ENCODE data around the gene AQR. TPM values are rescaled to one million over a fixed set of nuclear protein-coding genes. Genes with fewer than 3 reads are reported as not detected.

Gene AQR
- total and polyA plus RNA-seq, 2 of the 13 experiments (the other 11 are each of a cell fraction or from before 2014, with no cell fraction given) = 18.7 to 31.3 TPM

DNA sequence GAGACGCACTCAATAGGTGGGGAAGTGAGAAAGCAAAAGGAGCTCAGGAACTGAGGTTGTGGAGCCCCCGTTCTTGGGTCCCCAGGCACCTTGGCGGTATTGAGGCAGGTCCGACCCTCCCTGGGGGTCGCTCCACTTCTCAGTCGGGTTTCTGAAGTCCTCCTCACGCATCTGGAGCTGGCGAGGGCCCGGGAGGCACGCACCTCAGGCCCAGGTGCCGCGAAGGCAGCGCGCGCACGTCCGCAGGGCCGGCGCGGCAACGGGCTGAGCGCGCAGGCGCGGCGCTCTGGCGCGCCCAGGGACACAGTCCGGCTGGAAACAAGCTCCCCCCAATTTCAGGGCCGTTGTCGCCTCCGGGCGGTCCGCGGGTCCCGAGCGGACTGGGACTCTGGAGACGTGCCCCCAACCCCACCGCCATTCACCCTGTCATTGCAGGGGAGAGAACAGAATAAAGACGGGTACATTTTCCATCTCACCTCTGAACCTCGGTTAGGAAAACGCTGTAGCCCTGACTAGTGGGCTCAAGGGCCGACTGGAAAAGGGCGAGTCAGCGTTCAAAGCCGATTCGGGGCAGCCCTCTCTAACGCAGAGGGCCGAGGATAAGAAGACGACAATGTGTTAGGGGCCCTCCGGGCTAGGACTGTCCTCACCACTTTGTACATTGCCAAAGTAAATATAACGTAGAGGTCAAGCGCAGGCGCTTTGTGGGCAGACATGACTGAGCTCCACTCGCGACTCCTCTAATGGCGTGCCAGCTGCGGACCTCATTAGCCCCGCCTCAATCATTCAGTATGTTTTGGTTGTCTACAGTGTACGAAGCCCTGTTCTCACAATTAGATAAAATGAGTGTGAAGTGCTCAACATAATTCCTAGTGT lies 18.7 kb upstream of the AQR start, which contains the start of gene ZNF770 (continued):
- TF ChIP-seq NRL (CRISPR knock-in tag; IDR thresholded peaks at IDR 0.05; ENCODE audit: borderline replicate concordance) (peak; percentile 62), MTA3 (CRISPR knock-in tag; IDR thresholded peaks at IDR 0.05) (no peak), NR2F1 (CRISPR knock-in tag; IDR thresholded peaks at IDR 0.05) (no peak; a peak in 1 of 4 replicates), ZNF3 (CRISPR knock-in tag; IDR thresholded peaks at IDR 0.05) (no peak), RXRB (CRISPR knock-in tag; IDR thresholded peaks at IDR 0.05; ENCODE audit: borderline replicate concordance) (0 out of 2 replicates have a peak, but pooled peaks have one; percentile 37), GFI1 (CRISPR knock-in tag; IDR thresholded peaks at IDR 0.05; ENCODE audit: borderline replicate concordance) (peak; percentile 65; the same call in 1 of the 2 replicates), ZNF749 (CRISPR knock-in tag; IDR thresholded peaks at IDR 0.05; ENCODE audit: borderline replicate concordance) (peak; percentile 81; the same call in 1 of the 2 replicates), ZKSCAN1 (IDR thresholded peaks at IDR 0.05; ENCODE audit: low read length) (peak; percentile 37; the same call in 1 of the 2 replicates), ZNF652 (CRISPR knock-in tag; IDR thresholded peaks at IDR 0.05; ENCODE audit: borderline replicate concordance, low read depth) (no peak), ZZZ3 (CRISPR knock-in tag; IDR thresholded peaks at IDR 0.05; ENCODE audit: borderline replicate concordance) (0 out of 2 replicates have a peak, but pooled peaks have one; percentile 77), MXD4 (CRISPR knock-in tag; IDR thresholded peaks at IDR 0.05) (peak; percentile 63; the same call in 1 of the 2 replicates), EZH2 (conservative IDR thresholded peaks at IDR 0.05; ENCODE audit: low read depth, low read length) (no peak), SMARCE1 (IDR thresholded peaks at IDR 0.05; ENCODE audit: borderline replicate concordance) (no peak), CBX1 (IDR thresholded peaks at IDR 0.05; ENCODE audit: low read depth) (peak; percentile 87), MED1 (CRISPR knock-in tag; IDR thresholded peaks at IDR 0.05) (peak; percentile 88), JDP2 (CRISPR knock-in tag; IDR thresholded peaks at IDR 0.05; ENCODE audit: borderline replicate concordance) (no peak), ARNT (IDR thresholded peaks at IDR 0.05) (no peak), HDAC2 (CRISPR knock-in tag; IDR thresholded peaks at IDR 0.05) (peak; percentile 55), ZNF501 (CRISPR knock-in tag; IDR thresholded peaks at IDR 0.05) (peak; percentile 95), ZNF33A (CRISPR knock-in tag; IDR thresholded peaks at IDR 0.05; ENCODE audit: borderline replicate concordance) (no peak), ZNF33B (CRISPR knock-in tag; IDR thresholded peaks at IDR 0.05) (peak; percentile 40; the same call in 1 of the 2 replicates), SAFB2 (CRISPR knock-in tag; IDR thresholded peaks at IDR 0.05; ENCODE audit: borderline replicate concordance, low read depth) (0 out of 2 replicates have a peak, but pooled peaks have one; percentile 65), ZNF747 (CRISPR knock-in tag; IDR thresholded peaks at IDR 0.05; ENCODE audit: borderline replicate concordance) (peak; percentile 59; the same call in 1 of the 2 replicates), BORCS8-MEF2B (CRISPR knock-in tag; IDR thresholded peaks at IDR 0.05) (peak; percentile 71; the same call in 1 of the 2 replicates), NONO (IDR thresholded peaks at IDR 0.05) (no peak), NONO (CRISPR knock-in tag; conservative IDR thresholded peaks at IDR 0.05) (peak; percentile 93), FOXA3 (CRISPR knock-in tag; IDR thresholded peaks at IDR 0.05) (peak; percentile 49; the same call in 1 of the 2 replicates), ATF7-NPFF (CRISPR knock-in tag; IDR thresholded peaks at IDR 0.05; ENCODE audit: low read depth) (peak; percentile 82)
- TF ChIP-seq, protein P1, sequence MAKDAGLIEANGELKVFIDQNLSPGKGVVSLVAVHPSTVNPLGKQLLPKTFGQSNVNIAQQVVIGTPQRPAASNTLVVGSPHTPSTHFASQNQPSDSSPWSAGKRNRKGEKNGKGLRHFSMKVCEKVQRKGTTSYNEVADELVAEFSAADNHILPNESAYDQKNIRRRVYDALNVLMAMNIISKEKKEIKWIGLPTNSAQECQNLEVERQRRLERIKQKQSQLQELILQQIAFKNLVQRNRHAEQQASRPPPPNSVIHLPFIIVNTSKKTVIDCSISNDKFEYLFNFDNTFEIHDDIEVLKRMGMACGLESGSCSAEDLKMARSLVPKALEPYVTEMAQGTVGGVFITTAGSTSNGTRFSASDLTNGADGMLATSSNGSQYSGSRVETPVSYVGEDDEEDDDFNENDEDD (CRISPR knock-in tag; IDR thresholded peaks at IDR 0.05; ENCODE audit: borderline replicate concordance) = peak; percentile 87; the same call in 1 of the 2 replicates
- TF ChIP-seq, protein P2, sequence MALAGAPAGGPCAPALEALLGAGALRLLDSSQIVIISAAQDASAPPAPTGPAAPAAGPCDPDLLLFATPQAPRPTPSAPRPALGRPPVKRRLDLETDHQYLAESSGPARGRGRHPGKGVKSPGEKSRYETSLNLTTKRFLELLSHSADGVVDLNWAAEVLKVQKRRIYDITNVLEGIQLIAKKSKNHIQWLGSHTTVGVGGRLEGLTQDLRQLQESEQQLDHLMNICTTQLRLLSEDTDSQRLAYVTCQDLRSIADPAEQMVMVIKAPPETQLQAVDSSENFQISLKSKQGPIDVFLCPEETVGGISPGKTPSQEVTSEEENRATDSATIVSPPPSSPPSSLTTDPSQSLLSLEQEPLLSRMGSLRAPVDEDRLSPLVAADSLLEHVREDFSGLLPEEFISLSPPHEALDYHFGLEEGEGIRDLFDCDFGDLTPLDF (CRISPR knock-in tag; IDR thresholded peaks at IDR 0.05) = peak; percentile 82
